Adrenal gland (tissue), 19 donors: ENCODE measurements around the gene EEF1AKMT2. TPM values are rescaled to one million over a fixed set of nuclear protein-coding genes. Genes with fewer than 3 reads are reported as not detected.
A peak's percentile ranks its signal among the peaks of the same experiment; 100 is the strongest.

ENCODE experiments used
- DNase-seq, 7 donors: peaks; one replicate each; pipeline ENCODE4 v3.0.0-alpha.2; 2019 to 2020
- H3K27ac ChIP-seq, 5 donors: fragments of 200-600 bp; sonication (generic) in 4 of 5; 1 replicate in 3 of 5; 2 replicates in 2 of 5; pipeline versions ENCODE4 v1.5.1 to v1.8.0; 2016 to 2020; ENCODE audit warnings: mild to moderate bottlenecking in 1 of 5
- H3K27me3 ChIP-seq: fragments of 200-600 bp; 2 replicates; pipeline ENCODE4 v1.8.0; 2021
- H3K36me3 ChIP-seq, 2 donors: fragments of 200-600 bp; replicated peaks in 1 of 2; 1 replicate in 1 of 2; 2 replicates in 1 of 2; pipeline versions ENCODE4 v1.5.1 to v1.8.0; 2018 to 2022
- H3K4me1 ChIP-seq, 2 donors: fragments of 200-600 bp; replicated peaks in 1 of 2; 1 replicate in 1 of 2; 2 replicates in 1 of 2; pipeline versions ENCODE4 v1.5.1 to v1.8.0; 2018 to 2021
- H3K4me3 ChIP-seq, 4 donors: fragments of 200-600 bp; sonication (generic) in 3 of 4; one replicate each; pipeline ENCODE4 v1.5.1; 2016 to 2018
- H3K9me3 ChIP-seq, 3 donors: fragments of 200-600 bp; sonication (generic) in 1 of 3; replicated peaks in 1 of 3; 1 replicate in 2 of 3; 2 replicates in 1 of 3; pipeline versions ENCODE4 v1.5.1 to v1.8.0; 2016 to 2021
- CTCF ChIP-seq, 6 experiments: fragments of 450-650 bp in 4 of 6; fragments of 200-600 bp in 2 of 6; sonication (generic) in 1 of 6; IDR thresholded peaks; 1 replicate in 5 of 6; 2 replicates in 1 of 6; pipeline versions ENCODE4 v1.5.1 to v1.8.0; 2016 to 2021; ENCODE audit warnings: antibody characterized with exemption in 6 of 6, mild to moderate bottlenecking in 2 of 6, moderate library complexity in 1 of 6
- POLR2A ChIP-seq, 2 donors: fragments of 450-650 bp; IDR thresholded peaks; one replicate each; pipeline ENCODE4 v1.6.1; 2017; ENCODE audit warnings: antibody characterized with exemption in 2 of 2, mild to moderate bottlenecking in 2 of 2, moderate library complexity in 1 of 2
- WGBS, 4 donors: extraction: QIAGEN DNeasy Blood & Tissue Kit in 2 of 4; methylation state at CpG; one replicate each; pipeline versions ENCODE4 v1.1.5 to v1.1.7; 2013 to 2017; 5-methylcytosine and 5-hydroxymethylcytosine counted together
- intact Hi-C, 2 donors: fragments of 100-400 bp; cut with DNase I; formaldehyde crosslinking; loops; one replicate each; pipeline versions ENCODE4 v1.14.1 to v1.15.0; 2022 to 2023
- long read RNA-seq, 10 donors: library from polyadenylated mRNA in 3 of 10; unstranded in 2 of 10; stranded (forward) in 1 of 10; transcript quantifications; one replicate each; pipeline ENCODE4 v2.0.0 and lab custom pipeline, GENCODE V29; 2021 to 2026
- polyA plus RNA-seq, 3 donors: library from polyadenylated mRNA; stranded (reverse); fragments of 200-250 nt in 2 of 3; fragments of 350-450 nt in 1 of 3; fragmentation: Illumina TruSeq in 1 of 3; extraction: RNeasy Lipid Tissue Mini Kit (QIAGEN cat#74804) in 1 of 3; gene quantifications; one replicate each; pipeline ENCODE4 v1.2.3, GENCODE V29; 2013 to 2014
- total RNA-seq, 9 donors: library from RNA; depleted of rRNA in 4 of 9; stranded (reverse); fragments of >200 nt in 4 of 9; fragments of 120-200 nt in 1 of 9; fragmentation: NEBNext Ultra II Directional in 1 of 9; extraction: Animal tissue kit (Norgen Biotek cat#: 25700) in 1 of 9; gene quantifications; one replicate each; pipeline versions ENCODE4 v1.1.0 to v1.2.4, GENCODE V29; 2013 to 2023
- donor health status: healthy with polysubstance abuse.
- donor health status: Bipolar disorder and iron deficiency.
- donor health status: DM: yes; HTN: yes; CAD: no.
- donor health status: DM: no; HTN: no; CAD: no.
- donor health status: DM: no; HTN: no; CAD: no.
- donor health status: DM: yes; HTN: yes; CAD: no.

EEF1AKMT2 gene
- total RNA-seq (10 to 100 TPM in 8 of 9 donors, 1 to 10 TPM in 1; 2.7 to 22.8 (median 16.5) TPM), polyA plus RNA-seq (10 to 100 TPM; 16.5 to 24.5 (median 17.8) TPM)
- long read RNA-seq, donor 1, partial matches to known transcripts, result 0 of 4 reads
- long read RNA-seq, donor 1, other reads (novel, unspliced or antisense), result 0 of 4 reads
- long read RNA-seq, donor 2, partial matches to known transcripts, result 5 of 15 reads
- long read RNA-seq, donor 2, other reads (novel, unspliced or antisense), result 6 of 15 reads
- long read RNA-seq, donor 3, partial matches to known transcripts, result 0 of 5 reads
- long read RNA-seq, donor 3, other reads (novel, unspliced or antisense), result 0 of 5 reads
- long read RNA-seq, donor 4, transcript EEF1AKMT2-201 (7 exons, 1,462 nt), result major isoform, 6 of 11 reads
- long read RNA-seq, donor 4, partial matches to known transcripts, result 0 of 11 reads
- long read RNA-seq, donor 4, other reads (novel, unspliced or antisense), result 3 of 11 reads
- long read RNA-seq, donor 5, transcript EEF1AKMT2-201 (7 exons, 1,462 nt), result major isoform, 7 of 20 reads
- long read RNA-seq, donor 5, partial matches to known transcripts, result 0 of 20 reads
- long read RNA-seq, donor 5, other reads (novel, unspliced or antisense), result 9 of 20 reads
- long read RNA-seq, donor 6, partial matches to known transcripts, result 0 of 4 reads
- long read RNA-seq, donor 6, other reads (novel, unspliced or antisense), result 2 of 4 reads
- long read RNA-seq, donor 7, partial matches to known transcripts, result 0 of 2 reads
- long read RNA-seq, donor 7, other reads (novel, unspliced or antisense), result 0 of 2 reads
- long read RNA-seq, donor 8, partial matches to known transcripts, result 0 of 4 reads
- long read RNA-seq, donor 8, other reads (novel, unspliced or antisense), result 0 of 4 reads
- long read RNA-seq, donor 9, result 0 reads
- long read RNA-seq, donor 10, partial matches to known transcripts, result 0 of 4 reads
- long read RNA-seq, donor 10, other reads (novel, unspliced or antisense), result 0 of 4 reads

- H3K4me1 ChIP-seq, result peaks cover 0 to 13% of the 10 kb centered on the region in 2 donors
- peak within 1 kb of the TSS; percentile 57 to 93 (median 91) for H3K27ac ChIP-seq
- TF ChIP-seq CTCF (IDR thresholded peaks at IDR 0.05), result peak; percentile 35 to 67 (median 52)
- peak; percentile 58 to 80 for TF ChIP-seq POLR2A (IDR thresholded peaks at IDR 0.05)
- no peaks in the 10 kb centered on the region for H3K27me3 ChIP-seq
- H3K9me3 ChIP-seq, result no peaks in the 10 kb centered on the region
- WGBS, 4 donors, result 0 to 1% (median 0%) methylated on average over 25 to 79 of the region's 79 CpGs
- intact Hi-C loops, result no loop called here
- H3K4me3 ChIP-seq, result peak within 1 kb of the TSS; percentile 73 to 90 (median 86)
- DNase-seq, result peak; percentile 76 to 84 (median 79)
- H3K36me3 ChIP-seq, result no peaks in the 10 kb centered on the region
These were observed at the start of gene EEF1AKMT2 for GRCh38 chr10:124791547-124792348. Gene EEF1AKMT2, minus strand, starts transcription at chr10:124791887. Its CDS starts 54 bp downstream, at chr10:124791833.

- Histone ChIP-seq H3K4me3 (no peak overlapping the region), H3K27ac (no peak overlapping the region), H3K4me1 (peaks cover 6 to 13% of the 10 kb centered on the region in 2 donors), H3K36me3 (peaks cover 0 to 38% of the 10 kb centered on the region in 2 donors), H3K27me3 (no peaks in the 10 kb centered on the region), H3K9me3 (no peaks in the 10 kb centered on the region)
- no peak for DNase-seq
- WGBS, 4 donors, result 79 to 93% (median 89%) methylated on average over 2 of the region's 2 CpGs
- no peak for TF ChIP-seq CTCF (IDR thresholded peaks at IDR 0.05)
- TF ChIP-seq POLR2A (IDR thresholded peaks at IDR 0.05), result no peak
- intact Hi-C loops, result no loop called here
These were observed 46.0 kb upstream of the EEF1AKMT2 start for GRCh38 chr10:124837687-124838086.

GRCh38 chr10:124831116-124831515, 39.4 kb upstream of the EEF1AKMT2 start:
- WGBS, 4 donors, result 45 to 57% (median 52%) methylated on average over 3 of the region's 3 CpGs
- Histone ChIP-seq H3K36me3 (peaks cover 0 to 65% of the 10 kb centered on the region in 2 donors), H3K4me3 (no peak overlapping the region), H3K9me3 (no peaks in the 10 kb centered on the region), H3K4me1 (peaks cover 12 to 31% of the 10 kb centered on the region in 2 donors), H3K27ac (peak overlapping the region in 3 of 5 donors; percentile 10 to 81 (median 45)), H3K27me3 (no peaks in the 10 kb centered on the region)
- intact Hi-C loops, result no loop called here
- TF ChIP-seq POLR2A (IDR thresholded peaks at IDR 0.05), result no peak
- no peak for DNase-seq

- intact Hi-C loops, result no loop called here
- H3K36me3 ChIP-seq, result peaks cover 0 to 58% of the 10 kb centered on the region in 2 donors
- H3K27ac ChIP-seq, result peak overlapping the region in 4 of 5 donors; percentile 2 to 81 (median 39)
- peak in 4 of 7 donors; percentile 12 to 35 (median 29) for DNase-seq
- H3K9me3 ChIP-seq, result no peaks in the 10 kb centered on the region
- H3K27me3 ChIP-seq, result no peaks in the 10 kb centered on the region
- H3K4me1 ChIP-seq, result peaks cover 12 to 31% of the 10 kb centered on the region in 2 donors
- TF ChIP-seq CTCF (IDR thresholded peaks at IDR 0.05) (no peak), POLR2A (IDR thresholded peaks at IDR 0.05) (no peak)
- H3K4me3 ChIP-seq, result no peak overlapping the region
These were observed 38.8 kb upstream of the EEF1AKMT2 start for GRCh38 chr10:124830445-124830844.
